K562 (cell line): ENCODE data around the gene CFAP410.

Source experiments
- CBX5 ChIP-seq: IDR thresholded peaks from 2 replicates; pipeline ENCODE4 v1.6.1; 2014; ENCODE audit warnings: low read depth, borderline replicate concordance
- NCOA6 ChIP-seq: fragments of 450-650 bp; IDR thresholded peaks from 2 replicates; pipeline ENCODE4 v1.6.1; 2017; ENCODE audit warnings: mild to moderate bottlenecking
- SETDB1 ChIP-seq: IDR thresholded peaks from one replicate; pipeline ENCODE4 v1.6.1; 2012; ENCODE audit warnings: low read length, control low read depth, inconsistent platforms
- ZNF3 ChIP-seq: fragments of 250-450 bp; sonication (Bioruptor Pico); IDR thresholded peaks from 2 replicates; pipeline ENCODE4 v1.5.0; 2021; ENCODE audit warnings: mild to moderate bottlenecking, moderate library complexity

- no peak for TF ChIP-seq NCOA6
- no peak for TF ChIP-seq ZNF3 (CRISPR knock-in tag)
- no peak for TF ChIP-seq CBX5
- TF ChIP-seq SETDB1, result no peak
These were observed 5.5 kb downstream of the CFAP410 start for GRCh38 chr21:44333509-44334328.
